SW480 (cell line): ENCODE measurements around the gene CPLANE1.

Experiments
- DNase-seq: peaks from one replicate; pipeline ENCODE4 v3.0.0-alpha.2; 2016; ENCODE audit warnings: low spot score

CPLANE1 gene

GRCh38 chr5:37064442-37064841 is 184.7 kb downstream of the CPLANE1 start:
- DNase-seq: no peak

GRCh38 chr5:37063739-37064138 is 185.4 kb downstream of the CPLANE1 start:
- DNase-seq: no peak

- DNase-seq: no peak
These were observed 189.1 kb downstream of the CPLANE1 start for GRCh38 chr5:37060030-37060429.

- no peak for DNase-seq
These were observed 192.4 kb downstream of the CPLANE1 start for GRCh38 chr5:37056762-37057161.
